ENCODE results near the gene ARHGAP22. TPM values are rescaled to one million over a fixed set of nuclear protein-coding genes. Genes with fewer than 3 reads are reported as not detected.

Gene ARHGAP22
- total RNA-seq, 1 experiment from 2014 or later: not detected

GRCh38 chr10:48548531-48549135 is 56.2 kb downstream of the ARHGAP22 start:
- H3K4me1 ChIP-seq: no peaks in the 10 kb centered on the region
- H3K4me3 ChIP-seq: no peak overlapping the region
- no peaks in the 10 kb centered on the region for H3K27me3 ChIP-seq
- H3K27ac ChIP-seq: no peak overlapping the region
- no peak for DNase-seq
- H3K36me3 ChIP-seq: no peaks in the 10 kb centered on the region
- no peaks in the 10 kb centered on the region for H3K9me3 ChIP-seq (replicated peaks)

GRCh38 chr10:48547981-48548380 is 56.9 kb downstream of the ARHGAP22 start:
- H3K36me3 ChIP-seq: no peaks in the 10 kb centered on the region
- H3K4me1 ChIP-seq: no peaks in the 10 kb centered on the region
- no peaks in the 10 kb centered on the region for H3K27me3 ChIP-seq
- DNase-seq: no peak
- no peaks in the 10 kb centered on the region for H3K9me3 ChIP-seq (replicated peaks)
- no peak overlapping the region for H3K27ac ChIP-seq
- no peak overlapping the region for H3K4me3 ChIP-seq

- Histone ChIP-seq H3K4me1 (no peaks in the 10 kb centered on the region), H3K36me3 (no peaks in the 10 kb centered on the region), H3K27ac (no peak overlapping the region), H3K27me3 (no peaks in the 10 kb centered on the region), H3K9me3 (replicated peaks) (no peaks in the 10 kb centered on the region), H3K4me3 (no peak overlapping the region)
- DNase-seq: no peak
Observed at GRCh38 chr10:48547061-48547895, 57.6 kb downstream of the ARHGAP22 start.

DNA sequence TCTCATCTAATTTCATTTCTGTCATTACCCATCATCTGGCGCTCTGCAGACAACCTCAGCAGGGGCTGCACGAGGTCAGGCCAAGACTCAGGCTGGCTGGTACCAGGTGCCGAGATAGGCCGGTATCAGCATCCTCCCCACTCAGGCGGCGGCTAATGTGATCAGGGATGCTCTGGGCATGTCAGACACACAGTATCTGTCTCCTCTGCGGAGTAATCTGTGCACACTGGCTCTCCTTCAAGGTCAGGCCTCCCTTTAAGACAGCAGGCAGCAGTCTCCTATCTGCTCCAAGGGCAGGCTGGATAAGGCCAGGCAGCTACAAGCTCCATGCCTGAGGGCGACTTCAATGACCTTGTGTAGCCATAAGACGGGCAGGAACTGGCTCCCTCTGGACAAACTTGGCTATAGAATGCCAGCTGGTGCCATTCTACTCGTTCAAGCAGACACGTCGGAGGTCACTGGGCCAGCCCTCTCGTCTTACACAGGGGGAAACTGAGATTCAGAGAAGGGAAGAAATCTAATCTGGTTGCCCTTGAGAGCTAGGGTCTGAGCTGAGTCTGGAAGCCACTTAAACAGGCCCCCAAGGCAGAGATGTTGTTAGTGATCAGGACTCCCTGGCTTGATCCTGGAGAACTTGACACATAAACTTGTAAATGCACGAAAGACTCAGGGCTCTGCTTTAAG is 59.3 kb downstream of the ARHGAP22 start:
- no peak overlapping the region for H3K27ac ChIP-seq
- DNase-seq: no peak
- H3K27me3 ChIP-seq: no peaks in the 10 kb centered on the region
- no peaks in the 10 kb centered on the region for H3K9me3 ChIP-seq (replicated peaks)
- H3K4me1 ChIP-seq: peaks cover 2% of the 10 kb centered on the region; the same call in 1 of the 2 replicates
- no peaks in the 10 kb centered on the region for H3K36me3 ChIP-seq
- no peak overlapping the region for H3K4me3 ChIP-seq

DNA sequence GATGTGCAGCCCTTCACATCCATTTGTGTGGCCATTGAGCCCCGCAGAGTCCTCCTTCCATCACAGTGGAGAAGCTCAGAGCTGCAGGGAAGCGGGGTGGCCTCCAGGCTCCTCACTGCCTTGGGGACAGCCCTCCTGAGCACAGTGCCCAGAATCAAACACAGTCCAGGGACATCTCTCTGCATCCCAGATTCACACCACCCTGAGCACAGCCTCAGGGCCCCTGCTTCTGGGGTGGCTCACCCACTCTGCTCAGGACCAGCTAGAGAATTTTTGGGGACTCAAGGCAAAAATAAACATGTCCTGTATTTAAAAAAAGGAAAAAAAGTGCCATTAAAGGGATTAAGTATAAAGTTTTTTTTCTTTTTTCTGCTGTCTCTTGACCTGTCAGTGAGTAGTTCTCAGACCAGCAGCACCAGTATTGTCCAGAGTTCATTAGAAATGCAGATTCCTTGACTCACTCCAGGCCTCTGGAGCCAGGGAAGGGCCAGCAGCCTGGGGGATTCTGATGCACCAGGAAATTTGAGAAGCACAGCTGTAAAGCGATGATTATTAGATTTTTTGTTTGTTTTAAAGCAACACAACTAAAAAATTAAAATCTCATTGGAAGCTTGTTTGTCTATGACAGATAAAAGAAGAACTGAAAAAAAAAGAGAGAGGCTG is 61.6 kb downstream of the ARHGAP22 start:
- Histone ChIP-seq H3K27ac (no peak overlapping the region), H3K9me3 (replicated peaks) (no peaks in the 10 kb centered on the region), H3K36me3 (no peaks in the 10 kb centered on the region), H3K27me3 (no peaks in the 10 kb centered on the region), H3K4me1 (peaks cover 2% of the 10 kb centered on the region; the same call in 1 of the 2 replicates), H3K4me3 (no peak overlapping the region)
- DNase-seq: no peak

DNA sequence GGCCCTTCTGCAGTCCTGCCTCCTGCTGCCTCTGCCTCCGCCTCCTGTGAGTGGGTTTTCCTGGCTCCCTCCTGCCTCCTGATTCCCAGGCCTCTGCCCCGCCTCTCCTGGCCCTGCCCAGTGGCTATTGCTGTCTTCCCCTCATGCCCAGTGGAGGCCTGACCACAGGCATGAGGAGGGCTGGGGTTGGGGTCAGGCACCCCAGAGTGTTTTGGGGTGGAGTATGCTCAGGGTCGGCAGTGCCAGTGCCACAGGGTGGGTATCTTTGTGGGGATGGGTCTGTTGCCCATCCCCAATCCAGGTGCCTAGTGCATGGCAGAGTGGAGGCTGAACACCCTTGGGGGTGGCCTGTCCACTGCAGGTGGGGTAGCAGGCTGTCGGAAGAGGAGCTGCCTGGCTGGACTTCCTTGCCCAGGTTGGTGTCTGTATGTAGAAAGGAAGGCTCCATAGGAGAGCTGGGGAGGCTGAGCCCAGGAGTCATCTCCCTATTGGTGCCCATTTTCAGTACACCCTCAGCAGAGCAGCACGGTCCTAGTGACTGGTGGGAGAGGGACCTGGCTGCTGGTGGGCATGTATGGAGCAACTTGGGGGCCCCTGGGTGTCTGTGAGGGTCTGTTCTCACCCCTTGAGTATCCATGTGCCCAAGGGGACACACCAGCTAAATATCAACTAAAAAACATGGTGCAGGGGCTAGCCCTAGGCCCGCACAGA is 62.2 kb downstream of the ARHGAP22 start:
- Histone ChIP-seq H3K36me3 (no peaks in the 10 kb centered on the region), H3K4me3 (no peak overlapping the region), H3K27ac (no peak overlapping the region), H3K9me3 (replicated peaks) (no peaks in the 10 kb centered on the region), H3K4me1 (peaks cover 2% of the 10 kb centered on the region; the same call in 1 of the 2 replicates), H3K27me3 (no peaks in the 10 kb centered on the region)
- DNase-seq: no peak

- DNase-seq: no peak
- H3K27me3 ChIP-seq: no peaks in the 10 kb centered on the region
- H3K36me3 ChIP-seq: no peaks in the 10 kb centered on the region
- H3K9me3 ChIP-seq (replicated peaks): no peaks in the 10 kb centered on the region
- H3K4me3 ChIP-seq: no peak overlapping the region
- H3K4me1 ChIP-seq: peaks cover 2% of the 10 kb centered on the region; the same call in 1 of the 2 replicates
- H3K27ac ChIP-seq: no peak overlapping the region
Observed at GRCh38 chr10:48541144-48541795, 63.6 kb downstream of the ARHGAP22 start.

GRCh38 chr10:48538611-48539010 is 66.3 kb downstream of the ARHGAP22 start:
- no peaks in the 10 kb centered on the region for H3K9me3 ChIP-seq (replicated peaks)
- no peak overlapping the region for H3K4me3 ChIP-seq
- H3K27me3 ChIP-seq: no peaks in the 10 kb centered on the region
- no peak for DNase-seq
- no peak overlapping the region for H3K27ac ChIP-seq
- H3K4me1 ChIP-seq: peaks cover 2% of the 10 kb centered on the region; the same call in 1 of the 2 replicates
- no peaks in the 10 kb centered on the region for H3K36me3 ChIP-seq

DNA sequence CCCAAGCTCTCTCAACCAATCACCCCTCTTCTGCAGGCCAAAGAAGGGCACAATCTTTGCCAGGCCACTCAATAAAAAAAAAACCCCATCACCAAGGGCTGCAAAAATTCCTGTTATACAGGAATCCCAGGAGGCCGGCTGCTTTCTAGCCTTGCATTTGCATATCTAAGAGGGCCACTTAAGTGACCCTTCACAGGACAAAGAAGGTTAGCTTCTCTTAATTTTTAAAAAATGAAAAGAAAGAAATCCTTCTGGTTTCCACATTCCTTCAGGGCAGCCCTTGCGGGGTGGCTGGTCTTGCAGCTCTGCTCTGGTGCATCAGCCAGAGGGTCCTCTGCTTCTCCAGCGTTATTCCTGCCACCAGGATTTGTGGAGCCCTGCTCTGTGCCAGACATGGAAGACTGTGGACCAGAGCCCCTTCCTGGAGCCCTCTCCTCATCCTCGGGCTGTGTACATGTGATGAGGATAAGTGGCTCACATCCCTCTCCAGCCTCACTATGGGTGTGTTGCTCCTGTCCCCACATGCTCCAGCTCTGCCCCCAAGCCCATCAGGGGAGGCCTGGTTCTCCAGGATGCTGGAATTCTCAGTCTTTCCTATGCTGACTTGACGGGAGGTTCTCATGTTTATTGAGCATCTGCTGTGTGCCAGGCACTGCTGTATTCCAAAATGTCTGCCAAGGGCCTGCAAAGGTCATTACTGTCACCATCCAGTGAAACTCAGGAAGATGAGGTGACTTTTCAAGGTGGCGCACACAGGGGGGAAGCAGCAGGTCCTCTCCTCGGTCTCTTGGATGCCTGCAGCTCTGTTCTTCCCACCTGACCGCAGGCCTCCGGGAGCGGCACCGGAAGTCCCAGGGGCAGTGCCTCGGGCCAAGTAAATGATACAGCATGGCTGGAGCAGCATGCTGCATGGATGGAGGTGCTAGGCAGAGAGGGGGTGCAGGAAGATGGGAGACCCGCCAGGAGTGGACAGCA is 67.7 kb downstream of the ARHGAP22 start:
- peaks cover 2% of the 10 kb centered on the region; the same call in 1 of the 2 replicates for H3K4me1 ChIP-seq
- H3K9me3 ChIP-seq (replicated peaks): no peaks in the 10 kb centered on the region
- H3K4me3 ChIP-seq: no peak overlapping the region
- H3K36me3 ChIP-seq: no peaks in the 10 kb centered on the region
- DNase-seq: no peak
- H3K27ac ChIP-seq: no peak overlapping the region
- H3K27me3 ChIP-seq: no peaks in the 10 kb centered on the region

DNA sequence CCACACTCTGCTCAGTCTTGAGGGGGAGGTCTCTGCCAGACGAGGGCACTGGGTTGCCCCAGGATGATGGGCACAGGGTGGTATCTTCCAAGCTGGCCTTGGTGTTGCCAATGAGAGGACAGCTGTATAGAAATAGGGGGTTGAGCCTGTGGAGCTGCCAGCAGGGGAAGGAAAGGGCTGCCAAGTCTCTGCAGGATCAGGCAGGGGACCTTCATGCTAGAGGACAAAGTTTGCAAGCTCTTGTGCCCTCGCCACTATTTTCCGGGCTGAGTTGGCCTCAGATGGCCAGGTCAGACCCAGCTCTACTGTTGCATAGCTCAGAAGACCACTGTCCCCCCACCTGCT is 68.7 kb downstream of the ARHGAP22 start:
- no peak for DNase-seq

DNA sequence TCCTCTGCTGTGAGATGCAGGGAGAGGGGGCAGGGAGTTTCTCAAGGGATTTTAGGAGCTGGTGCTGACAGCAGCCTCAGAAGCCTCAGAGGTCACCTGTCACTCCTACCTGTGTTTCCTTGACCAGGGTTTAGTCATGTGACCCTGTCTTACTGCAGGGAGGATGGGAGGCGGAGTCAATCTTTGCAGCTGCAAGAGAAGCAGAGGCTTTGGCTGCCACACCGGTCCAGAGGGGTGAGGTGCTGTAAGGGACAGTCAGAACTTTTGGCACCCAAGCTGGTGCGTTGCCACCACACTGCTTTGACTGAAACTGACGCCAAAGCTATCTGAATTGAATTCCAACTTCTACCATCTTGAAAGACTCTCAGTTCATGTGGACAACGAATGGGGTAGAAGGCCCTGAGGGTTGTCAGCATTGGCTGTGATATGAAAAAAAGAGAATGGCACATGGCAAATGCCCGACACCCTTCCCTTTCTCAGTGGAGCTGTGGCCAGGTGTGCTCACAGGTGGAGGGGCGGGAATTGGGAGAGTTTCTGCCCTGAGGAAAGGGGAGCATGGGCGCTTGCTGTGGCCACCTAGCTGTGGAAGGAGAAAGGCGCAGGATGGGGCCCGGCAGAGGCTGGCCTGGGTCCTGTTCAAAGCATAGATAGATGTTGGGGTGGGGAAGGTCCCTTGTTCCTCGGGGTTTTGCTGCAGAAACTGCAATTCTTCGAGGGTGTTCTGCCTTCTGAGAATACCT is 69.3 kb downstream of the ARHGAP22 start:
- Histone ChIP-seq H3K4me1 (no peaks in the 10 kb centered on the region), H3K9me3 (replicated peaks) (no peaks in the 10 kb centered on the region), H3K27me3 (no peaks in the 10 kb centered on the region), H3K36me3 (no peaks in the 10 kb centered on the region), H3K27ac (no peak overlapping the region), H3K4me3 (no peak overlapping the region)
- no peak for DNase-seq

More for the DNA sequence above, 68.7 kb downstream of the ARHGAP22 start:
- Histone ChIP-seq H3K4me1 (peaks cover under 1% of the 10 kb centered on the region; the same call in 1 of the 2 replicates), H3K27ac (no peak overlapping the region), H3K36me3 (no peaks in the 10 kb centered on the region), H3K9me3 (replicated peaks) (no peaks in the 10 kb centered on the region), H3K27me3 (no peaks in the 10 kb centered on the region), H3K4me3 (no peak overlapping the region)

- Histone ChIP-seq H3K4me1 (no peaks in the 10 kb centered on the region), H3K27me3 (no peaks in the 10 kb centered on the region), H3K4me3 (no peak overlapping the region), H3K36me3 (no peaks in the 10 kb centered on the region), H3K27ac (no peak overlapping the region), H3K9me3 (replicated peaks) (no peaks in the 10 kb centered on the region)
- no peak for DNase-seq
Observed at GRCh38 chr10:48533951-48534720, 70.7 kb downstream of the ARHGAP22 start.
